HG02943 (cell line): ENCODE results near the gene RIC8B.
"Not testable (repeated sequence)": the region's sequence is repeated elsewhere in the genome, so short reads cannot be mapped to it uniquely, and the experiment has no call there.

Experiments
- ATAC-seq: cut with Tn5 transposase; IDR thresholded peaks from one replicate; pipeline ENCODE4 v1.9.1; 2021; ENCODE audit warnings: mild to moderate bottlenecking, low read depth, moderate library complexity; ENCODE audit not compliant: unreplicated experiment

RIC8B gene

DNA sequence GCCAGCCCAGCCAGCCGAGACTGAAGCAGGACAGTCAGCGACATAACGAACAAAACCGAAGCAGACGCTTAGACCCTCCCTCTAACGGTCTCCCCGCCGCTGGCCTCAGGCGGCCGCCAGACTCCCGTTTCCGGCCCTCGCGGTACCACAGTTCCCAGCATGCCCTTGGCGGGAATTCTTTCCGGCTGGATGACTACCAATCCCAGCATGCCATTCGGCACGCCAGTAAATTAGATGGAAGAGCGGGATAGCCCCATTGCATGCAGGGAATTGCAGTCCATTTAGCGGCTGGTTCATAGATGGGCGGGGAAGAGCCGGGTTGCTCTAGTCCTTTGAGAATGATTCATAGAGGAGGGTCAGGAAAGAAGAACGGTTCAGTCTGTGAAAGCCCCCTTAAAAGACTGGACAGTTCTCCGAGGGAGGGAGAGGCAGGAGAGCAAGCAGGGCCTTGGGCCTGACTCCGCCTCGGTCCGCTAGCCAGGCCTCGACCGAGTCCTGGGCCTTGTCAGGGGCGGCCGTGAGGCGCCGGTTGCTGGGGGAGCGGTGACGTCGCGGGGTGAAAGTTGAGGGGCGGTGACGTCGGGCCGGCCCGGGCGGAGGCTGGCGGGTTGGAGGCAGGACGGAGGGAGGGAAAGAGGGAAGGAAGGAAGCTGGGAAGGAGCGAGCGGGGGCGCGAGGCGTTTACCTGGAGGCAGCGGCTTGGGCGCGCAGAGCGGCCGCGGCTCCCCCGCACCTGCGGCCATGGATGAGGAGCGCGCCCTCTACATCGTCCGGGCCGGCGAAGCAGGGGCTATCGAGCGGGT, at the start of gene RIC8B:
TSS of gene RIC8B (plus strand) at position 678 of the 803 bp plus-strand sequence. CDS start at position 742, 64 bp downstream.
- ATAC-seq, result peak; percentile 88

DNA sequence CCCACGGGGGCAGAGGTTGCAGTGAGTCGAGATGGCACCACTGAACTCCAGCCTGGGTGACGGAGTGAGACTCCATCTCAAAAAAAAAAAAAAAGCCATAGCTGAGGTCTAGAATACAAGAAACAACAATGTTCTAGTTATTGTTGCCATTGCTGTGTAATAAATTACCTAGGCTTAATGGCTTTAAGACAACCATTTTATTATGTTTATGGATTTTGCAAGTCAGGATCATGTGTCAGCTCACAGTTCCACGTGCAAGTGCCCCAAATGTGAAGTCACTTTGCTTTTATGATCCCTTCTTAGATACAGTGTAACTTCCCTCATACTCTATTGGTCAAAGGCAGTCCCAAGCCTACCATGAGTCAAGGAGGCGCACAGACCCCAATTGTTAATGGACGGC, 49.5 kb upstream of the RIC8B start:
- no peak for ATAC-seq

- ATAC-seq, result not testable (repeated sequence)
Observed at GRCh38 chr12:106726603-106727202, 47.8 kb upstream of the RIC8B start.

- no peak for ATAC-seq
Observed at GRCh38 chr12:106729611-106730010, 44.9 kb upstream of the RIC8B start.

- no peak for ATAC-seq
Observed at GRCh38 chr12:106732890-106733289, 41.6 kb upstream of the RIC8B start.

DNA sequence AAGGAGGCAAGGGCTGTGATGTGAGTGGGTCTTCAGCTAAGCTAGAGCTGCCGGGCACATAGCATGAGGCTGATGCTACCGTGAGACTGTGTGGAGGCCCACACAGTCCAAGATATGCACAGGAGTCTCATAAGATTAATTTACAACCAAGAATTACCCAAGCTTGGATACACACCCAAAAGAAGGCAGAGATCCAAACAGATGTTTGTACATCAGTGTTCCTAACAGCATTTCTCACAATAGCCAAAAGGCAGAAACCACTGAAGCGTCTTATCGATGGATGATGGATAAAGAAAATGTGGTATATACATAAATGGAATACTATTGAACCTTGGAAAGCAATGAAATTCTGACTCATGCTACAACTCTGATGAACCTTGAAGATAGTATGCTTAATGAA, 40.8 kb upstream of the RIC8B start:
- ATAC-seq, result no peak

DNA sequence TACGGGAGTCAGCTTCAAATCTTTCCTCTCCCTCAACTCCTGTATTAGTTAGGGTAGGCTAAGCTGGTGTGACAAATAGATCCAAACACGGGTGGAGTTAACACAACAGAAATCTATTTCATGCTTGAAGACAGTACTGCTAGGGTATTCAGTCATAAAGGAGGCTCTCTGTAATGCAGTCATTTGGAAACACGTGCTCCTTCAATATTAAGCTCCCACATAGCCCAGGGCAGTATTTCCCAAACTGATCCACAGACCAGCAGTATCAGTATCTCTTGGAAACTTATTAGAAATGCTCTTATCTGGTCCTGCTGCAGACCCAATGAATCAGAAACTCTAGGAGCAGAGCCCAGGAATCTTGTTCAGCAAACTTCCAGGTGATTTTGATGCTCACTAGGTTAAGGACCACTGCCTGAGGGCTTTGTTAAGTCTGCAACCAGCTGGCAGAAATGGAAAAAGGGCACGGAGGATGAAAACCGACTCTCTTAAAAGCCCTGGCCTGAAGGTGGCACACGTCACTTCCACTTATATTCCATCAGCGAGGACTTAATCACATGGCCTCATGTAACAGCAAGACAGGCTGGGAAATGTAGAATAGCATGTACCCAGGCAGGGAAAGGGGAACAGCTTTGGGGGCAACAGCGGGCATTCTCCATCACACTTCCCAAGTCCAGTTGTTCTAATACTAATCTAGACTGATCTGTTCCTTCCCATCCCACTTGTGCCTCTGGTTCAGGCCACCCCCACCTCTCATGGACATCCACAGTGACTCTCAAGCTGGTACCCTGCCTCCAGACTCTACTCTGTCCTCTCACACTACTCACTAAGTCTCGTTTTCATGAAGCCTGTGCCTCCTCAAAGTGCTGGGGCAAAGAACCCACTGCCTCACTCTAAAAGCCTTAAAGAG, 38.2 kb upstream of the RIC8B start:
- ATAC-seq, result no peak

GRCh38 chr12:106739318-106739717, 35.2 kb upstream of the RIC8B start:
- ATAC-seq, result no peak

GRCh38 chr12:106739815-106740530, 34.5 kb upstream of the RIC8B start:
- ATAC-seq, result no peak

GRCh38 chr12:106740818-106741217, 33.7 kb upstream of the RIC8B start:
- ATAC-seq, result no peak

- no peak for ATAC-seq
Observed at GRCh38 chr12:106741247-106741646, 33.2 kb upstream of the RIC8B start.

- ATAC-seq, result no peak
Observed at GRCh38 chr12:106743270-106743988, 31.1 kb upstream of the RIC8B start.

GRCh38 chr12:106744600-106744999, 29.9 kb upstream of the RIC8B start:
- no peak for ATAC-seq

DNA sequence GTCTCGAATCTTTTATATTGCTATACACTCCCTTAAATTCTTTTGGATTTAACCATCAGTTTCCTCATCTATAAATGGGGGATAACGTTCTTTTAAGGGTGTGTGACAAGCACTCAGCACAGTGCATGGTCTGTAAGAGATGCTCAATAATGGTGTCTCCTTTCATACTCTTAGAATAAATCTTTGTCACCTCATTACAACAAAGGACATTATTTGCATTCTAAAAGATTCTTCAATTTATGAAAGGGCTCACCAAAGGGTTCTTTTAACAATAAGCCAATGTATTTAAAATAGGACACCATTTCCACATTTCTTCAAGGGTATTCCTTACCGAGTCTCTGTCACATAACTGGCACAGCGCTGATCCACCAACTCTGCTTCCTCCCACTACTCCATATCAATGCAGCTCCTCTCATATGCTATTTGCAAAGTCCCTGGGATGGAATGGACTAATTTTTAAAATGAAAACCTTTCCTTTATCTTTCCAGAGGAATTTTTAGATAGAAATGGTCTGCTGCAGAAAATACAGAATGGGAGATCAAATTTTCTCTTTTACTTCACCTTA, 29.2 kb upstream of the RIC8B start:
- no peak for ATAC-seq

DNA sequence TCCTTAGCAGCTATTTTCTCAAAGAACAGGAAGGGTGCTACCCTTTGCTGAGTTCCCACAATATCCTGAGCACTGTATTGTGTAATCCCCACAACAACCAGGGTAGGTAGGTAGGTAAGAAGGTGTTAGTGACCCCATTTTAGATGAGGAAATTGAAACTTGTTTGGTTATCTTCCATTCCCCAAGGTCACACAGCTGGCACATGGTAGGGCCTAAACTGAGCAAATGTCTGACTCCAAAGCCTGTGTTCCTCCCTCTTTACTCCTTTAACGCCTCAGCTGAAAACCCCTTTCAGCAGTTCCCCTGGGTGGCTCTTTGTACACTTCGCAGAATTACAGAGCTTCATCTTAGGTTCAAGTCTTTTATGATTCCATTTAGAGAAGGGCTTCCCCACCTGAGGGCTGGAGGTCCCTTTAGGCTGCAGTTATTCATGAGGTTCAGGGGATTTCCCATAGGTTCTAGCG, 26.5 kb upstream of the RIC8B start:
- no peak for ATAC-seq

DNA sequence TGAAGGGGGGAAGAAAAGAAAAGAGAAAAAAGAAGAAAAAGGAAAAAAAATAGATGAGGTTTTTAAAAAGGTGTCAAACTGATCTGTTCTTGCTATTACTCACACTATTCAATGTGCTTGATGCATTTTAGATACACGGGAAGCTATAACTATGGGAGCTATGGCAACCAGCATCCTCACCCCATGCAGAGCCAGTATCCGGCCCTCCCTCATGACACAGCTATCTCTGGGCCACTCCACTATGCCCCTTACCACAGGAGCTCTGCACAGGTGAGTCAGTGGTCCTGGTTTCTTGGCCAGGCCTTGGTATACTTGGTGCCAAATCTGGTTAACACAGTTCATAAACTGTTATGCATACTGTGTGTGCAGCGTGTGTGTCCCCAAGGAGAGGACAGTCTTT, 24.0 kb upstream of the RIC8B start:
- no peak for ATAC-seq

DNA sequence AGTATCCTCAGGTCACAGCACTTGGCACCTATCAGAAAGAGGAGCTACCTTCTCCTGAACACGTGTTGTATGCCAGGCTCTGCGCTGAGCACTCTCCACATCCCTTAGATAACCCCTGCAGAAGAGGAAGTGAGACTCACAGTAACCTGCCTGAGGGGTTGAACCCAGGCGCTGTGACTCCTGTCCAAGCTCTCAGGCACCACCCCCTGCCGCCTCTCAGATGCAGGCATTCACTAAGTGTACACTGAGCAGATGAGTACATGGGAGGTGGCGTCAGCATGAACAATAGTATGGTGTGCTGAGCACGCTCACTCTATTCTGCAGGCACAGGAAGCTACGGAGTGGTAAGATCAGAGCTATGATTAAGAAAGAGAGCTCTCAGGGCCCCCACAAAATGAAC, 21.0 kb upstream of the RIC8B start:
- ATAC-seq, result peak; percentile 93

DNA sequence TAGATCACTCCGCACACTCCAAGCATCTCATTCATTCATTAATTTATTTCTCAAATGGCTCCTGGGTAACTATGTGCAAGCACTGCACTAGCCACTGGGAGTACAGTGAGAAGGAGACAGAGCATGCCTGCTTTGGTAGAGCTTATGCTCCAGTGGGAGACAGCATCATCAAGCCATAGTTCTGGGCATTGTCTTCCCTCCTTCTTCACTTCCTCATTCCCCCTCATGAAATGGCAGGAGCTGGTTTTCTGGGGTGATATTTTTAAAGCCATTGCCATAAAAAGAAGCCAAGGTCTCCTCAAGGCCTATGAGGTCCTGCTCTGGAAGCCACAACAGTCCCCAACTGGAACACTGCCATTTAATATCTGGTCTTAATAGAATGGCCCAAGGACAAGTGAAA, 20.2 kb upstream of the RIC8B start:
- no peak for ATAC-seq

DNA sequence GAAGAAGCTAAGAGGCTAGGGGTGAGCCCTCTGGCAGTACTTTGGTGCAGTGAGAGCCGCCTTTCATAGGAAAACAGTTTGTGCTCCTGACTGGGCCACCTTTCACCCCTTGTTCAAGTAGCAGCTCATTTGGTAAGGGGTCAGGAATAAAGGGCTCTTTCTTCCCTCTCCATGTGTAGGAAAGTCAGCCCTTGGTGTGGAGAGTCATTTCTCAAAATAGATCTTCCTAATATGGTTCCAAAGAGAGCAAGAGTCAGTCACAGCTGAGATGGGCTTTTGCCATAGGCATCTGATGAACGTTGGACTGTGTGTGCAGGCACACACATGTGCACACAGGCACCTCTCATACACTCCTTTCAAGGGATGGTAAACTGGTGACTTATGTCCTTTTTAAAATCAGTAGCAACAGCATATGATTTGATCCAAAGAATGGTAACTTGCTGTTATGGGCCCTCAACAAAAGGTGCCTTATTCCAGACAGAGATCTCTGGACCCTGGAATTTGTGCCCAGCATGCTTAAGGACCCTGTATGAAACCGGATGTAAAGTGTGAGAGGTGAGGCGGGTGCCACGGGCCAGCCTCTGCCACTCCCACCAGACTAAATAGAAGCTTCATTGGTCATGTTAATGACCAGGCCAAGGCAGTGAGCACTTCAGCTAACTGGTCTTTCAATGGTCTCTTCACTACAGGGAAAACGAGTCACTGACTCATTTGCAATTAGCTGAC, 16.7 kb upstream of the RIC8B start:
- no peak for ATAC-seq
